Aorta (tissue), 5 donors: ENCODE data around the gene SLC26A8. TPM values are rescaled to one million over a fixed set of nuclear protein-coding genes. Genes with fewer than 3 reads are reported as not detected.
"Not testable (repeated sequence)": the region's sequence is repeated elsewhere in the genome, so short reads cannot be mapped to it uniquely, and the experiment has no call there.

Source experiments
- ATAC-seq: fragments of 200-7000 bp; cut with Tn5 transposase; one replicate; pipeline ENCODE4 v1.9.1; 2022; ENCODE audit warnings: moderate library complexity; ENCODE audit not compliant: low FRiP score
- DNase-seq, 2 donors: peaks; one replicate each; pipeline ENCODE4 v3.0.0-alpha.2; 2020
- H3K27ac ChIP-seq, 2 donors: one replicate each; pipeline ENCODE4 v1.5.1; 2013; ENCODE audit warnings: low read length in 2 of 2, mild to moderate bottlenecking in 2 of 2, moderate library complexity in 2 of 2, control low read depth in 1 of 2, inconsistent platforms in 1 of 2, low read depth in 1 of 2
- H3K27me3 ChIP-seq, 2 donors: one replicate each; pipeline ENCODE4 v1.6.1; 2013; ENCODE audit warnings: control low read depth in 1 of 2, low read length in 1 of 2, mild to moderate bottlenecking in 1 of 2, moderate library complexity in 1 of 2; ENCODE audit not compliant: insufficient read depth in 2 of 2, control insufficient read depth in 1 of 2
- H3K36me3 ChIP-seq, 2 donors: one replicate each; pipeline ENCODE4 v1.6.1; 2013; ENCODE audit warnings: control low read depth in 1 of 2, low read length in 1 of 2, mild to moderate bottlenecking in 1 of 2; ENCODE audit not compliant: insufficient read depth in 2 of 2, control insufficient read depth in 1 of 2
- H3K4me1 ChIP-seq, 2 donors: one replicate each; pipeline ENCODE4 v1.6.1; 2013; ENCODE audit warnings: low read length in 2 of 2, control low read depth in 1 of 2, mild to moderate bottlenecking in 1 of 2, moderate library complexity in 1 of 2; ENCODE audit not compliant: insufficient read depth in 2 of 2, control insufficient read depth in 1 of 2
- H3K4me3 ChIP-seq, 2 donors: one replicate each; pipeline ENCODE4 v1.5.1; 2013; ENCODE audit warnings: low read length in 2 of 2, control low read depth in 1 of 2, mild to moderate bottlenecking in 1 of 2
- H3K9me3 ChIP-seq: one replicate; pipeline ENCODE4 v1.6.1; 2013; ENCODE audit warnings: mild to moderate bottlenecking, low read length; ENCODE audit not compliant: control insufficient read depth
- WGBS, 2 donors: extraction: QIAGEN DNeasy Blood & Tissue Kit; methylation state at CpG; one replicate each; pipeline ENCODE4 v1.1.7; 2013; 5-methylcytosine and 5-hydroxymethylcytosine counted together
- intact Hi-C, 2 donors: fragments of 100-400 bp; cut with DNase I; formaldehyde crosslinking; loops; one replicate each; pipeline versions ENCODE4 v1.14.2 to v1.15.0; 2022
- polyA plus RNA-seq, 2 donors: library from polyadenylated mRNA; stranded (reverse); fragments of 200-250 nt; gene quantifications; one replicate each; pipeline ENCODE4 v1.2.3, GENCODE V29; 2013
- total RNA-seq, 2 donors: library from RNA; stranded (reverse); fragmentation: NEBNext Ultra II Directional; extraction: Animal tissue kit (Norgen Biotek cat#: 25700); gene quantifications; one replicate each; pipeline ENCODE4 v1.2.1, GENCODE V29; 2021
- donor health status: healthy with polysubstance abuse.
- donor health status: Bipolar disorder and iron deficiency.
- donor health status: DM: no; HTN: no; CAD: no.
- donor health status: DM: no; HTN: no; CAD: no.
- donor health status: DM: yes; HTN: yes; CAD: no.

The SLC26A8 gene
- total and polyA plus RNA-seq, 4 donors: 0.26 to 0.33 TPM; not detected in 2

- Histone ChIP-seq H3K4me3 (no peak overlapping the region), H3K4me1 (no peaks in the 10 kb centered on the region), H3K27ac (no peak overlapping the region), H3K36me3 (peaks cover 0 to 2% of the 10 kb centered on the region in 2 donors), H3K9me3 (no peaks in the 10 kb centered on the region), H3K27me3 (no peaks in the 10 kb centered on the region)
- WGBS, 2 donors: 90 to 92% methylated on average over 8 of the region's 8 CpGs
- DNase-seq (no peak), ATAC-seq (no peak)
- intact Hi-C loops: no loop called here
Observed at GRCh38 chr6:35911871-35912653, 112.4 kb downstream of the SLC26A8 start.

DNA sequence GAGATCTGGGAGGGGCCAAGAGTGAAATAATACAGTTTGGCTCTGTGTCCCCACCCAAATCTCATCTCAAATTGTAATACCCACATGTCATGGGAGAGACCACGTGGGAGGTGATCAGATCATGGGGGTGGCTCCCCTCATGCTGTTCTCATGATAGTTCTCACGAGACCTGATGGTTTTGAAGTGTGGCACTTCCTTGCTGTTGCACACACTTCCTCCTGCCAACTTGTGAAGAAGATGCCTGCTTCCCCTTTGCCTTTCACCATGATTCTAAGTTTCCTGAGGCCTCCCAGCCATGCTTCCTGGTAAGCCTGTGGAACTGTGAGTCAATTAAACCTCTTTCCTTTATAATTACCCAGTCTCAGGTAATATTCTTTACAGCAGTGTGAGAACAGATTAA lies 114.9 kb downstream of the SLC26A8 start:
- intact Hi-C loops, H3K27ac ChIP-seq, ATAC-seq, DNase-seq, H3K27me3 ChIP-seq, H3K9me3 ChIP-seq, H3K4me1 ChIP-seq, H3K36me3 ChIP-seq, H3K4me3 ChIP-seq: not testable (repeated sequence)
- 99 to 100% methylated on average over 2 of the region's 2 CpGs for WGBS, 2 donors

- H3K27me3 ChIP-seq, intact Hi-C loops, ATAC-seq, H3K4me3 ChIP-seq, DNase-seq, H3K4me1 ChIP-seq, H3K27ac ChIP-seq, H3K9me3 ChIP-seq, H3K36me3 ChIP-seq: not testable (repeated sequence)
- WGBS, 2 donors: 95 to 99% methylated on average over 5 of the region's 5 CpGs
Observed at GRCh38 chr6:35908753-35909401, 115.6 kb downstream of the SLC26A8 start.

GRCh38 chr6:35907750-35908149 lies 116.7 kb downstream of the SLC26A8 start:
- DNase-seq (no peak), ATAC-seq (no peak)
- Histone ChIP-seq H3K36me3 (peaks cover 0 to under 1% of the 10 kb centered on the region in 2 donors), H3K9me3 (no peaks in the 10 kb centered on the region), H3K4me1 (no peaks in the 10 kb centered on the region), H3K27ac (no peak overlapping the region), H3K27me3 (no peaks in the 10 kb centered on the region), H3K4me3 (no peak overlapping the region)
- intact Hi-C loops: no loop called here
- WGBS, 2 donors: 90 to 92% methylated on average over 6 of the region's 6 CpGs

DNA sequence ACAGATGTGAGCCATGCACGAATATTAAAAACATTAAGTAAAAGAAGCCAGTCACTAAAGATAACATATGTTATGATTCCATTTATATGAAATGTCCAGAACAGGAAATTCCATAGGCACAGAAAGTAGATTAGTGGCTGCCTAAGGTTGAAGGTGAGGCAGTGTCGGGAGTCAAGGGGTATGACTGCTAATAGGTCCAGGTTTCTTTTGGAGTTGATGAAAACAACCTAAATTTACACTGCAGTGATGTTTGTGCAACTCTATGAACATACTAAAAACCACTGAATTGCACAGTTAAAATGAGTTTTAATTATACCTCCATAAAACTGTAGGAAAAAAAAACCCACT lies 118.0 kb downstream of the SLC26A8 start:
- Histone ChIP-seq H3K27ac (no peak overlapping the region), H3K4me1 (no peaks in the 10 kb centered on the region), H3K4me3 (no peak overlapping the region), H3K9me3 (no peaks in the 10 kb centered on the region), H3K36me3 (no peaks in the 10 kb centered on the region), H3K27me3 (no peaks in the 10 kb centered on the region)
- DNase-seq (no peak), ATAC-seq (no peak)
- WGBS, 2 donors: 79 to 80% methylated on average over 2 of the region's 2 CpGs
- intact Hi-C loops: no loop called here

GRCh38 chr6:35905841-35906498 lies 118.5 kb downstream of the SLC26A8 start:
- Histone ChIP-seq H3K4me3 (no peak overlapping the region), H3K9me3 (no peaks in the 10 kb centered on the region), H3K36me3 (no peaks in the 10 kb centered on the region), H3K27ac (no peak overlapping the region), H3K27me3 (no peaks in the 10 kb centered on the region), H3K4me1 (no peaks in the 10 kb centered on the region)
- WGBS, 2 donors: 68 to 76% methylated on average over 8 of the region's 8 CpGs
- DNase-seq: no peak
- ATAC-seq: no peak
- intact Hi-C loops: no loop called here

GRCh38 chr6:35905141-35905785 lies 119.2 kb downstream of the SLC26A8 start:
- DNase-seq: no peak
- H3K27me3 ChIP-seq: no peaks in the 10 kb centered on the region
- no peaks in the 10 kb centered on the region for H3K36me3 ChIP-seq
- ATAC-seq: no peak
- intact Hi-C loops: no loop called here
- no peak overlapping the region for H3K4me3 ChIP-seq
- 59% methylated on average over 2 of the region's 2 CpGs for WGBS, 2 donors
- H3K9me3 ChIP-seq: no peaks in the 10 kb centered on the region
- no peaks in the 10 kb centered on the region for H3K4me1 ChIP-seq
- no peak overlapping the region for H3K27ac ChIP-seq

GRCh38 chr6:35903679-35904078 lies 120.8 kb downstream of the SLC26A8 start:
- WGBS, 2 donors: 98% methylated on average over 4 of the region's 4 CpGs
- Histone ChIP-seq H3K27me3 (no peaks in the 10 kb centered on the region), H3K4me1 (no peaks in the 10 kb centered on the region), H3K36me3 (no peaks in the 10 kb centered on the region), H3K27ac (no peak overlapping the region), H3K9me3 (no peaks in the 10 kb centered on the region), H3K4me3 (no peak overlapping the region)
- intact Hi-C loops: no loop called here
- DNase-seq: no peak
- ATAC-seq: no peak
